PFSK-1 (cell line): ENCODE measurements around the gene TRPT1.

ENCODE experiments used
- FOXP2 ChIP-seq: optimal IDR thresholded peaks from 2 replicates; pipeline ENCODE3; 2011; ENCODE audit warnings: borderline replicate concordance, control low read depth, inconsistent platforms; ENCODE audit not compliant: insufficient read depth; ENCODE audit errors: extremely low read length, extremely low read depth
- POLR2AphosphoS5 ChIP-seq: IDR thresholded peaks from 2 replicates; pipeline ENCODE4 v1.6.1; 2012; ENCODE audit warnings: low read depth, mild to moderate bottlenecking, control low read depth, low read length, moderate library complexity
- REST ChIP-seq, 2 experiments: IDR thresholded peaks; 2 replicates each; pipeline versions ENCODE4 v1.6.1 to v1.8.0; 2011 to 2012; ENCODE audit warnings: low read depth in 2 of 2, low read length in 2 of 2, control low read depth in 1 of 2, inconsistent platforms in 1 of 2, mild to moderate bottlenecking in 1 of 2, moderate library complexity in 1 of 2; ENCODE audit not compliant: insufficient read depth in 1 of 2
- SIN3A ChIP-seq: IDR thresholded peaks from 2 replicates; pipeline ENCODE4 v1.6.1; 2012; ENCODE audit warnings: mild to moderate bottlenecking, low read length, moderate library complexity, borderline replicate concordance; ENCODE audit not compliant: insufficient read depth
- TAF1 ChIP-seq: IDR thresholded peaks from 2 replicates; pipeline ENCODE4 v1.6.1; 2012; ENCODE audit warnings: low read length, control low read depth, borderline replicate concordance; ENCODE audit not compliant: insufficient read depth

Gene TRPT1

GRCh38 chr11:64176751-64177150, 49.2 kb downstream of the TRPT1 start:
- TF ChIP-seq TAF1, result no peak
- no peak for TF ChIP-seq POLR2AphosphoS5
- TF ChIP-seq FOXP2, result no peak
- TF ChIP-seq SIN3A, result no peak
- no peak for TF ChIP-seq REST (IDR thresholded peaks at IDR 0.05; ENCODE audit: insufficient read depth in 1 of 2, low read depth in 2 of 2, low read length in 2 of 2)
